Suprapubic skin (tissue), 3 donors: ENCODE data around the gene DSCAM.

Experiments used
- CTCF ChIP-seq, 2 donors: fragments of 200-600 bp in 1 of 2; fragments of 450-650 bp in 1 of 2; sonication (generic) in 1 of 2; IDR thresholded peaks; one replicate each; pipeline ENCODE4 v1.5.1; 2016 to 2019; ENCODE audit warnings: antibody characterized with exemption in 2 of 2, mild to moderate bottlenecking in 1 of 2, moderate library complexity in 1 of 2
- EP300 ChIP-seq: sonication (generic); formaldehyde crosslinking; IDR thresholded peaks from one replicate; pipeline ENCODE4 v1.6.1; 2017; ENCODE audit warnings: antibody characterized with exemption
- POLR2A ChIP-seq, 2 donors: fragments of 450-650 bp; IDR thresholded peaks; one replicate each; pipeline ENCODE4 v1.6.1; 2017; ENCODE audit warnings: antibody characterized with exemption in 2 of 2, mild to moderate bottlenecking in 2 of 2, moderate library complexity in 2 of 2

GRCh38 chr21:40208206-40208947 lies 638.6 kb downstream of the DSCAM start:
- TF ChIP-seq POLR2A (IDR thresholded peaks at IDR 0.05): no peak
- no peak for TF ChIP-seq CTCF (IDR thresholded peaks at IDR 0.05)
- TF ChIP-seq EP300: no peak
